Amygdala (tissue), 56 donors: ENCODE results near the gene MTTP.
A peak's percentile ranks its signal among the peaks of the same experiment; 100 is the strongest.

ENCODE experiments used
- DNase-seq, 56 donors: peaks; one replicate each; lab custom pipeline; 2025; lab: John Stamatoyannopoulos, UW

The MTTP gene

DNA sequence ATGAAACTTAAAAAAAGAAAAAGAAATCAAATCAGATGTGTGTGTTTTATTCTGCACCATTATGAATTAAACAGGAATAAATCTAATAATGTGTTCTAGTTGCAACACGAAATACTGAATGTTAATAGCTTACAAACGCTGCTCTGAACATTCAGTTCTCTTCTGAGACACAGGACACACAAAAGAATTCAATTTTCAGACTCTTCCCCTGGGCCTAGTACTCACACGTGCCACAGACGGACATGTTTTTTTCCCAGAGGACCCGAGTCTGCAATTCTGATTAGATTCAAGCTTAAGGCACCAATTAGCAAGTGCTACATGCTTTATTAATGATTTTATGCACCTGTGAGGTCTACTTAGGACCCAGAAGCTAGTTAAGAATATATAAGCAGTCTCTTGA is 62.5 kb downstream of the MTTP start:
- DNase-seq, result no peak

DNA sequence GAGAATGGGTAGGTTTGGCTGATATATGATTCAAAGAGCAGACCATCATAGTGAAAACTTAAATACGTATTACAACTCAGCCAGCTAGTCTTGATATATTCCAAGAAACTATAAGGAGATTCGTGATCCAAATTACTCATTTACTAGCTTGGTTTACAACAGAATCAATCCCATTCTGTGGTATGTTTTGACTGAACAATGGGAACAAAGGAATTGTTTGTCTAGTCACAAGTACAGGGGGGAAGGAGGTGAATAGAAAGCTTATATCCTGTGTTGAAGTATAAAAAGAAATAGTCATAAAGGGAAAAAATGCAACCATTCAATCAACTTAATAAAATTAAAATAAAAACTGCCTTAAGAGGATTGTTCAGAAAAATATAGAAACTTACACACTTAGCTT is 66.1 kb downstream of the MTTP start:
- DNase-seq, result no peak

DNA sequence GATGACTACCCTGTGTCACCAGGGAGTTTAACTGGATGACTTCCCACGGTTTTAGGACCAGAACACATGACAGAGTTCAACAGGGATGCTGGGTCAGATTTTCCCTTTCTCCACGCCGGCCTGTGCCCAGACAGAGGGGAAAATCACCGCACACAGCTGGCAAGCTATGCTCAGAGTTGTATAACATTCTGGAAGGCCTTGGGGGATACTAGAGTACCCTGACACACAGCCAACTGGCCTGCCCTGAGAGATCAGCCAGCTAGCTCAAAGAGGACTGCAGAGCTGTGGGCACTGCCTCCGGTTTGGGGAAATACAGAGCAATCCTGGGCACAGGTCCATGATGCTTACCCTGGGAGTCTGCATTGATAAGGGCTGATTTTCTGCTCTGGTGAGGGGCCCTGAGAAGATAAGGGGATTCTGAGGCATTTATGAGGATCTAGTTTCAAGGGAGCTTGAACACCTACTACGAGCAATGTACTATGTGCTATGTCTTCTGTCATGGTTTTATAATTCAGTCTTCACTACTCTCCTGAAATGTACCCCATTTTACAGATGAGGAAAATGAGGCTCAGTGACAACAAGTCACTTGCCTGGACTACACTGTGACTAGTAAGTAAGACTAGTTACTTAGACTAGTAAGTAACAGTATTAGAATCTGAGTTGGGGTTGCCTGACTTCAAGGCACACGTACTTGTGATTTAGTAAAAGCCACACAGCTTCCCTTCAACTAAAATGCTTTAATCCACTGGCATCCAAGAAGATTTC is 68.3 kb downstream of the MTTP start:
- DNase-seq, result peak in 11 of 56 donors; percentile 8 to 64 (median 28)

GRCh38 chr4:99644453-99644852 is 69.8 kb downstream of the MTTP start:
- DNase-seq, result no peak

DNA sequence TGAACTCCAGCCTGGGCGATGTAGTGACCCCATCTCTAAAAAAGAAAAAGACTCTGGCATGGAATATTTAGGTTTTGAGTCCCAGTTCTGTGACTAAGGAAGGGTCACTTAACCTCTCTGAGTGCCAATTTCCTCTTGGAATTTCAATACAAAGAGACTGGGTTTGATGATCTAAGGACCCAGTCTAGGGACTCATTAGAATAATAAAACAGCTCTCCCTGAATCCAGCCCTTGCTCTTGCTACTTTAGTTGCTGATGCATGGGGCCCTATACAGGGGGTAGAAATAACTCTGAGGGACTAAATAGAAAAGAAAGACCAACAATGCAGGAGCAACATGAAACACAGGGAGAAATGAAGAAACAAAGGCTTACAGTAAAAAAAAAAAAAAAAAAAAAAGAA is 70.4 kb downstream of the MTTP start:
- DNase-seq, result no peak

DNA sequence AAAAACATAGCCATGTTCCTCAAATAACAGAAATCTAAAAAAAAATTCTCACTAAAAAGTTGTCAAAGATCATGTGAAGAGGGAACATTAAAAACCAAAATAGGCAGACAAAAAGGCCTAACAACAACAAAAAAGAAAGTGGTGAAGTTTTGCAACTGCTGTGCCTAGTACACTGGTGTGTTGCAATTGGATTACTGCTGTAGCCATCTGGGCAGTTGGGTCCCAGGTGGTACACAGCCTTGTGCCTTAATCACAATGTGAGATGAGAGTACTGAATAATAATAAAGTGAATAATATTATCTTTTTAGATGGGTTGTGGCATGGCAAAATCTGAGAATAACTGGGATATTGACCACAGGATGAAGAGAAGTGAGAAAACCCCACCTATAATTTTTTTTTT is 71.0 kb downstream of the MTTP start:
- no peak for DNase-seq

- no peak for DNase-seq
Observed at GRCh38 chr4:99647071-99647470, 72.4 kb downstream of the MTTP start.

DNA sequence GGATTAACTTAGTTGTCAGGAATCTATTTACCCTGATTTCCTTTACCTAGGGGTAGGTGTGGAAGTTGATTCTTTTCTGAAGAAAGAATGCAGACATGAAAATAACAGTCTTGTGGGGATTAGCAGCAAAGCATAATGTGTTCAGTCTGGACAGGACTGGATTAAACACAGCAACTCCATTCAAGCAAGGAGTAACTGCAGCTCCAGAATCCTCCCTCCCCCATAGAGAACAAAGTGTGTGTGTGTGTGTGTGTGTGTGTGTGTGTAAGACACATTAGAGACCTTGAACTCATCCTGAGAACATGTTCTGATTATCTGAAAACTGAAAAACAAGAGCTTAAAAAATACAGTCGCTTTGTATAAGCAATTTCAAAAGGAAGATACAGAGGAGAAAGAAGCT is 73.7 kb downstream of the MTTP start:
- no peak for DNase-seq

- no peak for DNase-seq
Observed at GRCh38 chr4:99649208-99649607, 74.6 kb downstream of the MTTP start.

DNA sequence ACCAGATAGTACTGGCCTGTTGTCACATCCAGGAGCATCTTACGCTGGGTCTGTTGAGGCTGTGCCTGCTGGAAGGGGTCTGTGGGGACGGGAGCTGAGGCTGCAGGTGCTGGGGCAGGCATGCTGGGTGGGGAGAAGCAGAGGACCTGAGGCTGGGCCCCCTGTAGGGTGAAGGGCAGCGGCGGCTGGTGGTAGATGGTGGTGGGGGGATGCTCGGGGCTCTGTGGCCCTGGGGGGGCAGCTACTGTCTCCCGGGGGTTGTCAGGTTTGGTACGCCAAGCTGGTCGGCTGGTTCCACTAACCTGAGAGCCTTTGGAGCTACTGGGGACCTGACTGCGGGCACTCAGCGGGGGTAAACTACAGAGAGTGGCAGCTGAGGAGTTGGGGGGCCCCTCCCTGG is 75.2 kb downstream of the MTTP start:
- DNase-seq, result no peak

- no peak for DNase-seq
Observed at GRCh38 chr4:99651016-99651769, 76.6 kb downstream of the MTTP start.

DNA sequence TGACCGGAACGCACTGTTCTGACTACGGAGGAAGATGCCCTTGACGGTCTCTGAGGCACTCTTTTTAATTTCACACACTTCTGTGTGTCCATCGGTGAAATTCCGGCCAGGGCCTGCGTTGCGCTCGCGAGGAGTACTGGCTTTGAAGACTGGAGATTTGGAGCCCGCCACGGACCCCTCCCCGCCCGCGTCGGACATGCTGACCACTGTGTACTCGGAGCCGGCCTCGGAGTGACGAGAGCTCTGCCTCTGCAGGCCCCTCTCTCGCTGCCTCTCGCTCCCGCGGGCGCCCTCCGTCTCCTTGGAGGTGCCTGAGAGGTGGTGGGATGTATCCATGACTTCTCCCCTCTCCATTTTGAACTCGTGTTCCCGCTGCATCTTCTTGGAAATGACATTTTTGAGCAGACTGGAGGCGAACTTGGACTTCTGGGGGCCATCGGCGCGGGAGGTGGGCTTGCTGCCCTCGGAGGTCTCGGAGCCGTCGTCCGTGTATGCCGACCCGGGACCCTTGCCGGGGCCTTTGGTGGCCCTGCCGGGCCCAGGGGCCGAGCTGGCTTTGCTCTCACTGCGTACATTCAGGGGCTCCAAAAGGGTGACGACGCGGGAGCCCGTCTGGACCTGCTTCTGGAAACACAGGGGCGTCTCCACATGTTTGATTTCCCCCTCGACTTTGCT is 77.3 kb downstream of the MTTP start:
- no peak for DNase-seq

DNA sequence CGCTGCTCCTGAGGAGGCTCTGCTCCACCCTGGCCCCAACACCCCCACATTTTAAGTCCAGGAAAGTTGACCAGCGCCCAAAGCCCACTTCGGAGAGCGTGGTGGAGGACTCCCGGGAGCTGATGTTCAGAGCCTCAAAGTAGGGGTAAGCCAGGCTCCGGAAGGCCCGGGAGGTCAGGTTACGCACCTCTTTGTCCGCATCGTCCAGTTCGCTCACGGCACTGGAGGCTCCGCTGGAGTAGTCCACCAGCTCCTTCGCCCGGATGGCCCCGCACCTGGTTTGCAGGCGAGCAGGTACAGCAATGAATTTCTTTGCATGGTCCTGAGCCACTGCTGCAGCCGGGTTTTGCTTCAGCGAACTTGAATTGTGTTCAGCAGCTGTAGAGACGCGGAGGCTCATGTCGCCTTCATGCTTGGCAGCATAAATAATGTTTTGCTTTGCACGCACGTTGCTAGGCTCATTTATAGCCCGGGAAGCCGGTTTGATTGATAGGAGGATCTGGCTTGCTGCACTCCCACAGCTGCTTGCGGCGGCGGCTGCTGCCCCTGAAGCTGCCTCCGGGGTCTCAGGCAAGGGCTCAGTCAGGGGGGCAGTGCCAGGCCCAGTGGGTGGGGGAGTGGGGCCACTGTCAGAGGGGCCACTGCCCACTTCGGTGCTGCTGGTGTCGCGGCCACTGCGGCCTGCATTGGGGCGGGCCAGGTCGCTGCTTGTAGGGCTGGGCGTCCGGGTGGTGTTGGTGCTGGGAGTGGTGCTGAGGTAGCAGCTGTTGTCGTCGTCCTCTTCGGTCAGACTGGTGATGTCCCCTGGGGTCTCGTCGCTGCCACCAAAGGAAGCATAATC is 78.2 kb downstream of the MTTP start:
- peak in 1 of 56 donors; percentile 21 for DNase-seq

- no peak for DNase-seq
Observed at GRCh38 chr4:99653916-99654315, 79.3 kb downstream of the MTTP start.

DNA sequence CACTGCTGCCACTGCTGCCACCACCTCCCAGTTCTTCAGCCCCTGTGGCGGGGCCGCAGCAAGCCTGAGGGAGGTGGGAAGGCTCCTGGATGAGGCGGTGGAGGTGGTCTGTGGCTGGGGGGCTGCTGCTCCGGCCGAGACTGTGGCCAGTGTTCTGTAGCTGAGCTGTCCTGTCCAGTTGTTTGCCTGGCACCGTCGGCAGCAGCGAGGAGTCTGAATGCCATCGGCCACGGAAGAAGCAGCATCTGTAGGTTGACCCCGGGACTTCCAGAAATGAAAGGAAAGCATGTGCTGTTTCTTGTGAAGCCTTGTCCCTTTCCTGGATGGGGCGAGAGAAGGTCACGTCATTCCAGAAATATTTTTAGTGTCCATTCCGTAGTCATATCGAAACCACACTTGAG is 79.7 kb downstream of the MTTP start:
- no peak for DNase-seq

DNA sequence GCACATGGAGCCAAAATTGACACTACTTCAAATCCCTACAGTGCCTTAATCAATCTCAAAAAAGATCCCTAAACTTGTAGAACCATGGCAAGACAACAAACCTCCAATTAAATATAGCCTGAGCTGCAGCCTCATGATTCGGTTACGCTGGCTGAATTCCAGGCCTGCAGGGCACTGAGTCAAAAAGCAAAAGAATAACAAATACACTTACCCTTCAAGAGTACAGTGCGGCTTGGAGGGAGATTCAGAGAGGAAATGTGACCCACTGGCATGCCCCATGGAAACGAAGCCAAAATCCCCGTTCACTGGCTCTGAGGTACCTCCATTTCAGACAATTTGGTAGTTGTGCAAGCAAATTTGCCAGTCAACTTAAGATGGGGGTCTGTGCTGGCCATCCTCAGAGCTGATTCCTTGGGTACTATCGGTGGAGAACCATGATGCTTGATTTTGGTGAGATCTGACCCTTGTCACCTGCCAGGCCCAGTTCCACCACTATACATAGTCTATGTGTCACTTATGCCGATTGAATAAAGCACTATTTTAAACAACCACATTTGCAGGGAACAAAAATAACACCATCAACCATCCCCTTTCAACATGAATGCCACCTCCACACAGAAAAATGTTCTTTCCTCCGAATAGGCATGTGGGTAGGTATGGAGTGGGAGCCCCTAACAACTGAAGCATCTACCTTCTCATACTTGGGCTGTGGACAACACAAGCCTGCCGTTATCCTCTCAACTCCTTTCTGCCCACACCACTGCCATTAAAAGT is 80.9 kb downstream of the MTTP start:
- DNase-seq, result no peak

DNA sequence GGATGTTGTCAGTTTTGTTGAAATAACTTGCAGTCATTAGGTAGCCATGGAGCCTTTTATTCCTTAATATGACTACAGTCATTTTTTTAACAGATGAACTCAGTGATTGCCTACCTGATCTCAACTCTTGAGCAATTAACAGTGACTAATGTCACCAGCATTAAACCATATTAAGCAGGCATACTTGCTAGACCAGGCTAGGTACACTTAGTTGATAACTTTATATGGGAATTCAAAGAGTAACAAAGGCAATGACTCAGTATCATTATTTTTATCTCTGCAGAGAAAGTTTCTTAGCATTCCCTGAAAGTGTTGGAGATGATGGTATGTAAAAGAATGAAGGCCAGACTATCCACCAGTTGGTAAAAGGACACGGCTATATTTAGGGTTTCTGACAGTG is 83.2 kb downstream of the MTTP start, which contains the start of gene C4orf54:
Gene C4orf54, minus strand, starts transcription at position 31 of the 400 bp plus-strand sequence. CDS start 3,180 bp downstream, outside the sequence.
- DNase-seq, result no peak

GRCh38 chr4:99658666-99659065 is 84.0 kb downstream of the MTTP start:
- DNase-seq, result no peak

DNA sequence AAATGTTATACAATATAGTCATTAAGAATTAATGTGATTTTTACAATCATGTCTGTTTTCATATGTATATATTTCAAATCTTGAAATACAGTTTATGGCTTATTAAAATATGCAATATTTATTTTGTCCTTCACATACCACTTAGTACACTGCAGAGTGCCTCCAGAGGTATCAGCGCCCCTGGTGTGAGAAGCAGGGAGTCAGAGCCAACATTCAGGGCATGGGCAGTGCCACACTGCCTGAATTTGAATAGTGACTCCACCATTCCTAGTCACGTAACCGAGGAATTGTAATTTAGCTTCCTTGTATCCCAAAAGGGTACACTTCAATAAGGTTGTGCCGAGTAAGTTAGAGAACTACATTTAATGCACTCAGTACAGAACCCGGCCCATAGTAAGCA is 87.3 kb downstream of the MTTP start:
- no peak for DNase-seq

GRCh38 chr4:99664716-99665115 is 90.1 kb downstream of the MTTP start:
- DNase-seq, result no peak
